ENCODE measurements around the gene B9D2. TPM values are rescaled to one million over a fixed set of nuclear protein-coding genes. Genes with fewer than 3 reads are reported as not detected.

The B9D2 gene
- polyA plus RNA-seq, 1 of the 3 experiments (the other 2 are of a cell fraction) = 13.3 TPM

DNA sequence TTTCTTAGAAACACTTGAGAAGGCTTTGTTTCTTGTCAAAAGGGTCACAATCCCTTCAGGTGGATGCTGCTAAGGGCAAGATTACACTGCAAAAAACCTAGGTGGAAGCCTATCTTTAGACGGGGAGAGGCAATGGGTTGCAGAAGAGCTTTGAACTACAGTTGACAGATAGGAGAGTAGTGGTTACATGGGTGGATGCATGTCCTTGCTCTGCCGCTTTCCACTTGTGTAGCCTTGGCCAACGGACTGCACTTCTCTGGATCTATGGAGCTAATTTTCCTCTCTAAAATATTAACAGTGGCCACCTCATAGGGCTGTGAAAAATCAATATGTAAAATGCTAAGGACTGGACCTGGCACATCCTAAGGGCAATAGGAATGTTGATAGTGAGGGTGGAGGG is 34.6 kb upstream of the B9D2 start:
- Histone ChIP-seq H3K9me3 (no peaks in the 10 kb centered on the region), H3F3A (replicated peaks; ENCODE audit: insufficient read depth) (no peaks in the 10 kb centered on the region), H2AFZ (ENCODE audit: low read depth) (no peak overlapping the region), H3K9ac (peak overlapping the region; percentile 95), H3K36me3 (replicated peaks in 1 of 2; ENCODE audit: control insufficient read depth in 1 of 2, insufficient read depth in 2 of 2, low read length in 1 of 2) (no peaks in the 10 kb centered on the region), H3K79me2 (ENCODE audit: insufficient read depth) (peaks cover 48% of the 10 kb centered on the region), H3K4me1 (ENCODE audit: control insufficient read depth in 1 of 2, insufficient read depth in 2 of 2, low read depth in 1 of 2, low read length in 1 of 2) (peaks cover 5 to 14% of the 10 kb centered on the region in 2 experiments; a peak in 2 of 4 replicates), H3K27ac (ENCODE audit: low read depth in 2 of 2, low read length in 1 of 2) (no peak overlapping the region), H4K20me1 (ENCODE audit: insufficient read depth) (no peaks in the 10 kb centered on the region), H3K9me2 (no peaks in the 10 kb centered on the region), H3K4me3 (ENCODE audit: low read depth in 2 of 2, low read length in 1 of 2) (peak overlapping the region; percentile 79 to 91), H3K4me2 (peak overlapping the region; percentile 99), H3K27me3 (ENCODE audit: insufficient read depth) (no peaks in the 10 kb centered on the region)
- ChIA-PET POLR2A (no interaction called here), CTCF (interaction anchor here (0.7 kb wide), 1 partner anchor 14 kb away, joined by 3 read pairs; no protein-coding TSS in a partner anchor)
- 58% methylated on average over 3 of the region's 3 CpGs for WGBS (ENCODE audit: low lambda C conversion rate)
- DNase-seq = no peak
- TF ChIP-seq ELF1 (IDR thresholded peaks at IDR 0.05) (no peak), YY1 (IDR thresholded peaks at IDR 0.05; ENCODE audit: low read depth) (no peak), NRF1 (IDR thresholded peaks at IDR 0.05; ENCODE audit: low read depth, low read length) (no peak), JUND (IDR thresholded peaks at IDR 0.05) (no peak), EZH2phosphoT487 (IDR thresholded peaks at IDR 0.05; ENCODE audit: borderline replicate concordance, low read depth) (no peak), SIN3A (IDR thresholded peaks at IDR 0.05; ENCODE audit: borderline replicate concordance, low read depth, low read length) (no peak), MEF2A (IDR thresholded peaks at IDR 0.05; ENCODE audit: borderline replicate concordance, low read depth) (no peak)
- TF ChIP-seq, protein P1, sequence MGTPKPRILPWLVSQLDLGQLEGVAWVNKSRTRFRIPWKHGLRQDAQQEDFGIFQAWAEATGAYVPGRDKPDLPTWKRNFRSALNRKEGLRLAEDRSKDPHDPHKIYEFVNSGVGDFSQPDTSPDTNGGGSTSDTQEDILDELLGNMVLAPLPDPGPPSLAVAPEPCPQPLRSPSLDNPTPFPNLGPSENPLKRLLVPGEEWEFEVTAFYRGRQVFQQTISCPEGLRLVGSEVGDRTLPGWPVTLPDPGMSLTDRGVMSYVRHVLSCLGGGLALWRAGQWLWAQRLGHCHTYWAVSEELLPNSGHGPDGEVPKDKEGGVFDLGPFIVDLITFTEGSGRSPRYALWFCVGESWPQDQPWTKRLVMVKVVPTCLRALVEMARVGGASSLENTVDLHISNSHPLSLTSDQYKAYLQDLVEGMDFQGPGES (IDR thresholded peaks at IDR 0.05; ENCODE audit: low read depth, low read length) = no peak
- TF ChIP-seq, protein P2, sequence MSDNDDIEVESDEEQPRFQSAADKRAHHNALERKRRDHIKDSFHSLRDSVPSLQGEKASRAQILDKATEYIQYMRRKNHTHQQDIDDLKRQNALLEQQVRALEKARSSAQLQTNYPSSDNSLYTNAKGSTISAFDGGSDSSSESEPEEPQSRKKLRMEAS (IDR thresholded peaks at IDR 0.05; ENCODE audit: low read depth) = no peak

DNA sequence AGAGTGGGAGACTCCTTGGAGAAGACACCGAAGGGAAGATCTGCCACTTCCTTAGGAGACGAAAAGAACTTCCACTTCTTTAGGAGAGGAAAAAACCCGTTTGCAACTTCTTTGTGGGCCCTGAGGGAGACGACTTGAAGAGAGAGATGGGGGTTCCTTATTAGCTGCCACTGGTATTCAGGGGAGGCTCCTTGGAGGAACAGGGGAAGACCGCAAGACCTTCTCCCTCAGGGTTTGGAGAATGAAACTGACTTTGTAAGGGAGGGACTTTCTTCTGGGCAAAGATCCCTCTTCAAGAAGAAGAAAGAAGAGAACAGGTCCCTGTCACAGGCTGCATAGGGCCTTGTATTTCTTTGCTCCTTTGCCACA is 34.1 kb upstream of the B9D2 start:
- POLR2A ChIA-PET = no interaction called here
- peaks cover 48% of the 10 kb centered on the region for H3K79me2 ChIP-seq (ENCODE audit: insufficient read depth)
- H3K9me2 ChIP-seq = no peaks in the 10 kb centered on the region
- peaks cover 5 to 14% of the 10 kb centered on the region in 2 experiments; a peak in 2 of 4 replicates for H3K4me1 ChIP-seq (ENCODE audit: control insufficient read depth in 1 of 2, insufficient read depth in 2 of 2, low read depth in 1 of 2, low read length in 1 of 2)
- CTCF ChIA-PET = interaction anchor here (0.7 kb wide), 1 partner anchor 15 kb away, joined by 3 read pairs; no protein-coding TSS in a partner anchor
- WGBS (ENCODE audit: low lambda C conversion rate) = 4% methylated on average over 5 of the region's 5 CpGs
- no peaks in the 10 kb centered on the region for H3K27me3 ChIP-seq (ENCODE audit: insufficient read depth)
- H3K9ac ChIP-seq = peak overlapping the region; percentile 95
- peak overlapping the region; percentile 64 for H2AFZ ChIP-seq (ENCODE audit: low read depth)
- TF ChIP-seq, protein P3, sequence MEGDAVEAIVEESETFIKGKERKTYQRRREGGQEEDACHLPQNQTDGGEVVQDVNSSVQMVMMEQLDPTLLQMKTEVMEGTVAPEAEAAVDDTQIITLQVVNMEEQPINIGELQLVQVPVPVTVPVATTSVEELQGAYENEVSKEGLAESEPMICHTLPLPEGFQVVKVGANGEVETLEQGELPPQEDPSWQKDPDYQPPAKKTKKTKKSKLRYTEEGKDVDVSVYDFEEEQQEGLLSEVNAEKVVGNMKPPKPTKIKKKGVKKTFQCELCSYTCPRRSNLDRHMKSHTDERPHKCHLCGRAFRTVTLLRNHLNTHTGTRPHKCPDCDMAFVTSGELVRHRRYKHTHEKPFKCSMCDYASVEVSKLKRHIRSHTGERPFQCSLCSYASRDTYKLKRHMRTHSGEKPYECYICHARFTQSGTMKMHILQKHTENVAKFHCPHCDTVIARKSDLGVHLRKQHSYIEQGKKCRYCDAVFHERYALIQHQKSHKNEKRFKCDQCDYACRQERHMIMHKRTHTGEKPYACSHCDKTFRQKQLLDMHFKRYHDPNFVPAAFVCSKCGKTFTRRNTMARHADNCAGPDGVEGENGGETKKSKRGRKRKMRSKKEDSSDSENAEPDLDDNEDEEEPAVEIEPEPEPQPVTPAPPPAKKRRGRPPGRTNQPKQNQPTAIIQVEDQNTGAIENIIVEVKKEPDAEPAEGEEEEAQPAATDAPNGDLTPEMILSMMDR (IDR thresholded peaks at IDR 0.05) = no peak
- TF ChIP-seq, protein P1 (IDR thresholded peaks at IDR 0.05; ENCODE audit: low read depth, low read length) = no peak
- H3K27ac ChIP-seq (ENCODE audit: low read depth in 2 of 2, low read length in 1 of 2) = peak overlapping the region; percentile 86 to 90; a peak in 2 of 4 replicates
- H3F3A ChIP-seq (replicated peaks; ENCODE audit: insufficient read depth) = no peaks in the 10 kb centered on the region
- no peak for DNase-seq
- no peaks in the 10 kb centered on the region for H3K9me3 ChIP-seq
- peak overlapping the region; percentile 99 for H3K4me2 ChIP-seq
- H3K36me3 ChIP-seq (replicated peaks in 1 of 2; ENCODE audit: control insufficient read depth in 1 of 2, insufficient read depth in 2 of 2, low read length in 1 of 2) = no peaks in the 10 kb centered on the region
- peak overlapping the region; percentile 79 to 91 for H3K4me3 ChIP-seq (ENCODE audit: low read depth in 2 of 2, low read length in 1 of 2)
- no peaks in the 10 kb centered on the region for H4K20me1 ChIP-seq (ENCODE audit: insufficient read depth)

Data from SK-N-SH (cell line).